HPDE6-E6E7 (cell line): ENCODE data around the gene TRIM13.
"Not testable (repeated sequence)": the region's sequence is repeated elsewhere in the genome, so short reads cannot be mapped to it uniquely, and the experiment has no call there.

Source experiments
- DNase-seq: peaks from one replicate; pipeline ENCODE4 v3.0.0; 2011; ENCODE audit warnings: missing footprints; ENCODE audit errors: extremely low spot score

Gene TRIM13

DNA sequence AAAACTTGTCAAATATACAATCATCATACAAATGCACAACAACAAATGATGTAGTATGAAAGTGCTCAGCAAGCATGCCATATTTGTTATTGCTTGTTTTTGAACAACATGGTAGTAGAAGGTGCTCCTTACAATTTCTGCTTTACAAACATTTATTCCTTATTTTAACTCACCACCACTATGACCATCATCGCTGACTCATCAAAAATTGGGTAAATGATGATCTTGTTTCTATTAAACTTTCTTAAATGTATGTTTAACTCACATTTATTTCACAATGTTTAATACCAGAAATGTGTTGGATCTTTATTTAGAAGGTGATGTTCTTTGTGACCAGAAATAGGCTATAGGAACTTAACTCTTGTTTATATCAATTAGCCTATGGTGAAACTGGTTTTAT, 63.9 kb downstream of the TRIM13 start:
- DNase-seq, result no peak

DNA sequence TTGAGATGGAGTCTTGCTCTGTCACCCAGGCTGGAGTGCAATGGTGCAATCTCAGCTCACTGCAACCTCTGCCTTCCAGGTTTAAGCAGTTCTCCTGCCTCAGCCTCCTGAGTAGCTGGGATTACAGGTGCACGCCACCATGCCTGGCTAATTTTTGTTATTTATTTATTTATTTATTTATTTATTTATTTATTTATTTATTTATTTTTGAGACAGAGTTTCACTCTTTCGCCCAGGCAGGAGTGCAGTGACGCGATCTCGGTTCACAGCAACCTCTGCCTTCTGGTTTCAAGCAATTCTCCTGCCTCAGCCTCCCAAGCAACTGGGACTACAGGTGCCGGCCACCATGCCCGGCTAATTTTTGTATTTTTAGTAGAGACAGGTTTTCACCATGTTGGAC, 65.5 kb downstream of the TRIM13 start:
- DNase-seq, result not testable (repeated sequence)

DNA sequence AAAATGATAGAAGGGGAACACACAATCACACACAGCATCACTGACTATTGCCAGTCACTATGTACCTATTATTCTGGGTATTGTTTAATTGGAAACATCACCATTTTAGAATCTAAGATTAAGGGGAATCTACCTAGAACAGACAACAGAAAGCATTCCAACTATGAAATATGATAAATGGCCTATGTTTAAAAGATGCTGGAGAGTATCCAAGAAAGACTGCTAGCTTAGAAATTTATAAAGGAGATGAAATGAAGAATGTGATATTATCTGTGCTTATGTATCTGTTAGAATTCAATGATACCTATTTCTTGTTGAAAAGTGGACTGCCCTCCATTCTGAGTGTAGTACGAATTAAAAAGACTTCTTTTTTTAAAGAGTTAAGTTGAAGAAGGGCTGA, 68.9 kb downstream of the TRIM13 start:
- no peak for DNase-seq
